GM21723 (cell line): ENCODE results near the gene EIF2B2.
"Not testable (repeated sequence)": the region's sequence is repeated elsewhere in the genome, so short reads cannot be mapped to it uniquely, and the experiment has no call there.

Experiments used
- ATAC-seq: cut with Tn5 transposase; IDR thresholded peaks from one replicate; pipeline ENCODE4 v1.9.1; 2021; ENCODE audit warnings: mild to moderate bottlenecking, moderate library complexity; ENCODE audit not compliant: unreplicated experiment

Gene EIF2B2

GRCh38 chr14:74988131-74988530 lies 14.6 kb upstream of the EIF2B2 start:
- ATAC-seq = no peak

- ATAC-seq = no peak
These were observed 13.7 kb upstream of the EIF2B2 start for GRCh38 chr14:74988993-74989392.

GRCh38 chr14:74994182-74994581 lies 8.5 kb upstream of the EIF2B2 start:
- not testable (repeated sequence) for ATAC-seq

- not testable (repeated sequence) for ATAC-seq
These were observed 6.9 kb upstream of the EIF2B2 start for GRCh38 chr14:74995781-74996180.

DNA sequence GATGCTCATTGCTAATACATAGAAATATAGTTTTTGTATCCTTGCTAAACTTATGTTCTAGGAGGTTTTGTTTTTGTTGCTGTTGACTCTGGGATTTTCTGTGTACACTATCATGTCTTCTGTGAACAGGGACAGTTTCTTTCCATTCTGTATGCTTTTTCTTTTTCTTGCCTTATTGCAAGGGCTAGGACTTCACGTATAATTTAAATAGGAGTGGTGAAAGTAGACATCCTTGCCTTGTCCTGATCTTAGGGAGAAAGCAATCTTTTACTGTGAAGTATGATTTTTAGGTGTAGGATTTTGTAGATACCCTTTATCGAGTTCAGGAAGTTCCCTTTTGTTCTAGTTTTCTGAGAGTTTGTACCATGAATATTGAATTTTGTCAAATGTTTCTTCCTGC lies 1.5 kb upstream of the EIF2B2 start:
- no peak for ATAC-seq

DNA sequence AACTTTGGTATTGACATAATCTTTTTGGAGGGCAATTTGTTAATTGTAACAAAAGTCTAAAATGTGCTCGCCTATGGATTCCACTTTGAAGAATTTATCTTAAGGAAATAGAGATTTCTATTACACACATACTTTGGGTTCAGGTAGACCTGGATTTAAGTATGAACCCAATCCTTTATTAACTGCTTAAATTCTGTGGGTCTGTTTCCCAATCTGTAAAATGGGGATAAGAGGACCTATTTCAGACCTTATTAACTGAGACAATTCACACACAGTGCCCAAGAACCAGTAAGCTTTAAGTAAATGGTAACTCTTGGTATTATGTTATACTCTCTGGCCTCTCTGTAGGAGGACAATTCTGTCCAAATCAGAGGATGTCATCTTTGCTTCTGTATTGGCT lies 822 bp upstream of the EIF2B2 start:
- ATAC-seq = no peak

GRCh38 chr14:75003250-75004027 lies 718 bp downstream of the EIF2B2 start:
- ATAC-seq = no peak

- ATAC-seq = no peak
These were observed 2.6 kb downstream of the EIF2B2 start for GRCh38 chr14:75005357-75005756.

DNA sequence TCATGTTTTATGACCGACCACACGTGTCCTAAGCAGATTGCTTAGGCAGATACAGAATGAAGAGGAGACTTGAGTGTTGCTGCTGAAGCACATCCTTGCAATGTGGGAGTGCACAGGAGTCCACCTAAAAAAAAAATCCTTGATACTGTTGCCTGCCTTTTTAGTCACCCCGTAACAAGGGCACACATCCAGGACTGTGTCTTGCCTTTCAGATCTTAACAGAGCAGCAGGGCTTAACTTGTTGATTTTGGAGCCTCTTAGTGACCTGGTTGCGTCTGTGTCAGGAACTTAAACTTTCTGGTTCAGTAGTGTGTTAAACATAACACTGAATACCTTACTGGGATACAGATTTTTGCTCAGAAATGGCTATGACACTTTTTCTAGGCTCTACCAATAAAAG lies 6.5 kb downstream of the EIF2B2 start:
- ATAC-seq = no peak

- ATAC-seq = no peak
These were observed 7.9 kb downstream of the EIF2B2 start for GRCh38 chr14:75010472-75011093.

- ATAC-seq = no peak
These were observed 8.8 kb downstream of the EIF2B2 start for GRCh38 chr14:75011356-75011994.

GRCh38 chr14:75013290-75013689 lies 10.6 kb downstream of the EIF2B2 start:
- no peak for ATAC-seq

- no peak for ATAC-seq
These were observed 12.8 kb downstream of the EIF2B2 start for GRCh38 chr14:75015496-75015895.

DNA sequence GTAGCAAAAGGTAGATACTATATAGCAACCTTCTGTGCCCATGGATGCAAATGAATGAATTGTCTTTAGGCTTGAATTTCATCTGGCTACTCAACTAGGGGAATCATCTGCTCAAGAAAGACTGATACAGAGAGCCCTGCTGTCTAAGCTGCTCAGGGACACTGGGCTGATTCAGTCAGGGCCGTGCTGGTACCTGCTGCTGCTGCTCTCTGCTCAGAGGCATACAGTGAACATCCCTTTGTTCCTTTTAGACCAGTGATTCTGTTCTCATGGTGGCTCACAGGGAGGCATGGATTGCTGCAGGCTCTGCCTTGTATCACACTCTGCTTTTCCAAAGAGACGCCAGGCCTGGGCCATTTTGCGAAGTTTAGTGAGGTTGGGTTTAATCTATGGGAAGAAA lies 14.1 kb downstream of the EIF2B2 start:
- no peak for ATAC-seq

- ATAC-seq = no peak
These were observed 16.0 kb downstream of the EIF2B2 start for GRCh38 chr14:75018694-75019093.

GRCh38 chr14:75022655-75023054 lies 19.9 kb downstream of the EIF2B2 start:
- no peak for ATAC-seq

DNA sequence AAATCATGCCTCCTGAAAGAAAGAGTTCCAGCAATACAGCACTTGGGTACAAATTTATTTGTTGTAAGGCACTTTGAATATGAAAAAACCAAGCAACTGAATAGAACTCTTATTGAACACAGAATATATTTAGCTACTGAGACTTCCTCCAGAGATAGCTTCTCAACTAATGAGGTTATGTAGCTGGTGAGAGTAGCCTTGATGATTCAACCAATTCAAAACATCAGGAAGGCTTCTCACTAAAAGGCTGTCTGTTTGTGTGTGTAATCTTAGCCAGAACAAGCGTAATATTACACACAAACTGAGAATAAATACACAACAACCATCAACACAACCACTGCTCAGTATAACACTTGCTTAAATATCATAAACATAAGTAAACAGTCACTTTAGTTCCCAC lies 20.4 kb downstream of the EIF2B2 start:
- no peak for ATAC-seq

DNA sequence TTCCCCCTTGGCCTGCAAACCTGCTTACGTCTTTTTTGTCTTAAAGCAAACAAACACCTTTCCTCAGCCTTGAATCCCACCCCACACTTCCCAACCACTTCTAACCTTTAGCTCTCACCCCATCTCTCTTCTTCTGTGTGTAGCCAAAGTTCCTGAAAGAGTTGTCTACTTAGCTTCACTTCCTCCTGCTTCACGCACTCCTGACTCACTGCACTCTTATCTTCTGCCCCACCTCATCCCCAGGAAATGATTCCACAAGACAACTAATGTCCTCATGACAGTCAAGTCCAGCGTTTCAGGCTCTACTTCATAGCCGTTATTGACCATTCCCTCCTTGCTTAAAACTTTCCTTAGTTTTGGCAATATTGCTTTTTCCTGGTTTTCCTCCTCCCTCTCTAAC lies 22.4 kb downstream of the EIF2B2 start:
- ATAC-seq = no peak

DNA sequence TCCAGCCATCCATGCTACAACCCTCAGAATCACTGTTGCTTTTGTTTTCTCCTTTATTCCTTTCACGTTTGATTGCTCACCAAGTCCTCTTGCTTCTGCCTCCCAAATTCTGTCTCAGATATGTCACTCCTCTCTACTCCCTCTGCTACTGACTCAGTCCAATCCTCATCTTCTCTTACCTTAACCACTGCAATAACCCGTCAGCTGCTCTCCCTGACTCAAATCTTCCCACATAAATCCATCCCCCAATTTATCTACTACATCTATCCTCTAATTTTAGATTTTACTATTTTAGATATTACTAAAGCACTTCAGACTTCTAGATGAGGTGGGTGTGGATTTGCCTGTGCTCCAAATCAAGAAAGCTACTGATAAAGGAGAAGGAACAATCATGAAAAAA lies 23.2 kb downstream of the EIF2B2 start:
- ATAC-seq = no peak

- ATAC-seq = no peak
These were observed 27.4 kb downstream of the EIF2B2 start for GRCh38 chr14:75030147-75030546.

DNA sequence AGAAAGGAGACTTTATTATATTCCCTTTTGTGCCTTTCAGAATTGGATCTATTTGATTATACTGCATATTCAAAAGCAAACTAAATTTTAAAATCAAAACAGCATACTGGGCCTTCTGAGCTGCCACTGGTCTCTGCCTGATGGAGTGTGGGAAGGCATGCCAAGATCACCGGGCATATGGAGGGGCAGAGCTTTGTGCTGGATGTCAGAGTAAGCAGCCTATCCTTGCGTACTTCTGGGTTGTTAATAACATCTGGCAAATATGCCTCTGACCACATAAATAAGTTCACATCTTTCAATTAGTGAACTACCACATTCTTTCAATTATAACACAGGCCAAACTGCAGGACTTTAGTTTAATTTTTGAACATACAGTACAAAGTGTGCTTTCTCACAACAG lies 30.2 kb downstream of the EIF2B2 start:
- no peak for ATAC-seq

GRCh38 chr14:75040507-75040906 lies 37.8 kb downstream of the EIF2B2 start:
- ATAC-seq = no peak
